ENCODE measurements around the gene UACA.
"Not testable (repeated sequence)": the region's sequence is repeated elsewhere in the genome, so short reads cannot be mapped to it uniquely, and the experiment has no call there.

Gene UACA

DNA sequence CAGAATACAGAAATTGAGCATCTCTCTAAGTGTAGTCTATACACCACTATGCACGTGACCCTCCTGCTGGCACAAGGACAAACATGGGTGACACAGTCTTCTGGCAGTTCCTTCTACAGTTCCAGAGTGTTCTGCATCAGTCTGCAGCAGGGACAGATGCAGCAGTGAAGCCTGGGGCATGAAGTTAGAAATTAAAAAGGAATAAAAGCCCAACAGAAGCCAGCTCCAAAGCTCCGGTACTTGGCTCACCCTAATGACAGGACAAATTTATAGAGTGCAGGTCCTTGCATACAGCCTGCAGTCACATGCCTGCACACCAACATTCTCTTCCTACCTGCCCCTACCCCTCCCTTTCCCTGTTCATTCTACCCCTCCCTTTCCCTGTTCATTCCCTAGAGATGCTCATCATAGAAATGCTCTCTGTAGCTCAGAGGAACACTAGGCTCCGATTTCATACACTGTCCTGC lies 15.0 kb downstream of the UACA start:
- no peak for DNase-seq

DNA sequence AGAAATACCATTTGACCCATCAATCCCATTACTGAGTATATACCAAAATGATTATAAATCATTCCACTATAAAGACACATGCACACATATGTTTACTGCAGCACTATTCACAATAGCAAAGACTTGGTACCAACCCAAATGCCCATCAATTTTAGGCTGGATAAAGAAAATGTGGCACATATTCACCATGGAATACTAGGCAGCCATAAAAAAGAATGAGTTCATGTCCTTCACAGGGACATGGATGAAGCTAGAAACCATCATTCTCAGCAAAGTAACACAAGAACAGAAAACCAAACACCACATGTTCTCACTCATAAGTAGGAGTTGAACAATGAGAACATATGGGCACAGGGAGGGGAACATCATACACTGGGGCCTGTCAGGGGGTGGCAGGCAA lies 16.8 kb downstream of the UACA start:
- not testable (repeated sequence) for DNase-seq

DNA sequence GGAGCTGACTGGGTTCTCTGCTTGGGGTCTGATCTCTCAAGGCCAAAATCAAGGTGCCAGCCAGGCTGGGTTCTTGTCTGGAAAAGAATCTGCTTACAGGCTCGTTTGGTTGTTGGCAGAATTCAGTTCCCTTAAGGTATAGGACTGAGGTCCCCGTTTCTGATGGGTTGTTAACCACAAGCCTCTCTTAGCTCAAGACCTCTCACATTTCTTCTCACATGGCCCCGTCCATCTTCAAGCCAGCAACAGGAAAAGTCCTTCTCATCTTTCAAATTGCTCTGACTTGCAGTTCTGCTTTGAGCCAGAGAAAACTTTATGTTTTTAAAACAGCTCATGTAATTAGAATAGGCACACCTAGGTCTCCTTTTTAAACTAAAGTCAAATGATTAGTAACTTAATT lies 20.4 kb downstream of the UACA start:
- no peak for DNase-seq

DNA sequence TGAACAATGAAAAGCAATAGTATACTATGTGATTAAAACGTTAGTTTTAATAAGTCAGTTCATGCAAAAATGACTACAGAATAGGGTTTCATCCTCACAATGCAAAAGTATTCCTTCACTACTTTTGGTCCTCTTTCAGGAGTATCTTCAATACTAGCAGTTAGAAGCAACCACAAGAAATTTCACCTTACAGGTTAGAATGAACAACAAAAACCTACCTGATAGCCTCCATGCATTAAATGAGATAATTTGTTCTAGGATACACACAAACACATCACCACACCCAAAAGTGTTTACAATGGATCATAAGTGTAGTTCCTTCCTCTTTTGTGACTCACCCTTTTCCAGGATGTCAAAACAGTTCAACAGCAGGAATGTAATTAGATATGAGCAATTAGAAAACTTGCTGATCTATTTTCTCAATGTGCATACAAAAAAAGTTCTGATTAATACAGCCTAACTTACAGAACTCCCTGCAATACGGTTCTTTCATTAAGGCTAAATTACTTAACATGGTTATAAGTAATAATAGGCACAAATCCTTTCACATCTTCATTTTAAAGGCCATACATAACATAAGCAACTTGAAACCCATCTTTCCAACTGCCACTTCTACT lies 21.6 kb downstream of the UACA start:
- no peak for DNase-seq

DNA sequence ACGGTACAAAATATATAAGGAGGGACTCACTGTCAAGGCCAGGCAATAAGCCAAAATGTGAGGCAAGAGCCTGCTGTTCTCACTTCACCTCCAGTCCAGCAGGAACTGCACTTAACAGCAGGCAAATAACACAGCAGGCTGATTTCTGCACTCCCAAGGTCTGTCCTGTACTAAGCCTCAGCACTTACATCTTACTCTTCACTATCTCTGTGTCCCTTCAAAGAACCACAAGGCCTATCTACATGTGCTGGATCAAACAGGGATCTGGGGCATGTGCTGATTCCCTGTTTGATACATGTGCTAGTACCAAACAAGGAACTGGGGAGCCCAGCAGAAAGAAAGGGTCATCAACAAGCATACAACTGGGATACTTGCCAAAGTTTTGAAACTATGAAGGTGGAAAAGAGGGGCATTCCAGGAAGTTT lies 22.2 kb downstream of the UACA start:
- DNase-seq = no peak

DNA sequence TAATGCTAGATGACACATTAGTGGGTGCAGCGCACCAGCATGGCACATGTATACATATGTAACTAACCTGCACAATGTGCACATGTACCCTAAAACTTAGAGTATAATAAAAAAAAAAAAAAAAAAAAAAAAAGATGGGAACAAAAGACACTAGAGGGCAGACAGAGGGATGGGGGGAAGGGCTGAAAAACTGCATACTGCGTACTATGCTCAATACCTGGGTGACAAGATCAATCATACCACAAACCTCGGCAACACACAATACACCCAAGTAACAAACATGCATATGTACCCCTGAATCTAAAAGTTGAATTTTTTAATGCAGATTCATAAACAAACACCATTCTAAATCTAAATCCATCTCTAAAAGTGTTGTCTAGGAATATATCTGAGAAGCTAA lies 28.3 kb downstream of the UACA start:
- not testable (repeated sequence) for DNase-seq

DNA sequence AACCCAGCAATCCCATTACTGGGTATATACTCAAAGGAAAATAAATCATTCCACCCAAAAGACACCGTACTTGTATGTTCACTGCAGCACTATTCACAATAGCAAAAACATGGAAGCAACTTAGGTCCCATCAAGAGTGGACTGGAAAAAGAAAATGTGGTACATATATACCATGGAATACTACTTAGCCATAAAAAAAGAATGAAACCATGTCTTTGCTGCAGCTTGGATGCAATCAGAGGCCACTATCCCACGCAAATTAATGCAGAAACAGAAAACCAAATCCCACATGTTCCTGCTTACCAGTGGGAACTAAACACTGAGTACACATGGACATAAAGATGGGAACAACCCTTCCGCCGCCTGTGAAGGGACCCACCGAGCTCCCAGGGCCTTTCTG lies 34.2 kb downstream of the UACA start:
- DNase-seq = no peak

DNA sequence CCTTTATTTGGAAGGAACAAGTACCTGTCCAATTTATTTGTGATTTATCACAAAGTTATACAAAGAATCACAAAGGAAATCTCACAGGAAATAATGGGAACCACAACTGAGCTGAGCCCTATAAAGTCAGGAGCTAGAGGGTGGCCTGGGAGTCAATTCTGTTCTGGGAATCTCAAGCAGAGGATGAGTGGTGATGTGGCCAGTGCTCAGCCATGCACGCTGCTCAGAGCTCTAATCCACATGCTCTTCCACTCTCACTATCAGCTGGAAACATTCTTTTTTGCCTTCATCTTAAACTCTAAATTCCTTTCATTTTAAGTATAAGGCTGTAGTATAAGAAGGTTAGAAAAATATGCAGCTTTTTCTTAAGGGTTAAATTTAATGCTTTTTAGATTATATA lies 36.6 kb downstream of the UACA start:
- DNase-seq = no peak

DNA sequence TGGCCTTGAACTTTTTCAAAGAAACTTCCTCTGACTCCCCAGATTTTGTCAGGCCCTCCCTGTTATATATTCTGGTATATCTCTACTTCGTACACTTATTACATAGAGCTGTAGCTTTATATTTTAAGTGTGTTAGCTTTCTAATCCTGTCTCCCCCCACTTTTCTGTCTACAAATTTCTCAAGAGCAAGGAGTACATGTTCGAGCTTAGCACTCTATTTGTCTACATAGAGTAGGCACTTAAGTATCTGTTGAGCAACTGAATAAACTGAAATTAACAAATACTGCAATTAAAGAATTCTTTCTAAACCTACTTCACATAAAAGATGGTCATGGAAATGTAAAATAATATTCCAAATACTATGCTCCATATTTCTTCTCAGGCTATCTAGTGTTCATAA lies 39.4 kb downstream of the UACA start:
- no peak for DNase-seq

DNA sequence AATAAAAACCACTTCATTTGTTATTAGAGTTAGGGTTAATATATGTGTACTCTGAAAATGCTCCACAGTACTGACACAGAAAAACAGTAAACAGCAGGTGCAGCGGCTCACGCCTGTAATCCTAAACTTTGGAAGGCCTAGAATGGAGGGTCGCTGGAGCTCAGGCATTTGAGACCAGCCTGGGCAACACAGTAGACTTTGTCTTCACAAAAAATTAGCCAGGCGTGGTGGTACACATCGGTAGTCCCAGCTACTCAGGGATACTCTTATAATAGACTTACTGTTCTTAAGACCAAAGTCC lies 40.3 kb downstream of the UACA start:
- no peak for DNase-seq

DNA sequence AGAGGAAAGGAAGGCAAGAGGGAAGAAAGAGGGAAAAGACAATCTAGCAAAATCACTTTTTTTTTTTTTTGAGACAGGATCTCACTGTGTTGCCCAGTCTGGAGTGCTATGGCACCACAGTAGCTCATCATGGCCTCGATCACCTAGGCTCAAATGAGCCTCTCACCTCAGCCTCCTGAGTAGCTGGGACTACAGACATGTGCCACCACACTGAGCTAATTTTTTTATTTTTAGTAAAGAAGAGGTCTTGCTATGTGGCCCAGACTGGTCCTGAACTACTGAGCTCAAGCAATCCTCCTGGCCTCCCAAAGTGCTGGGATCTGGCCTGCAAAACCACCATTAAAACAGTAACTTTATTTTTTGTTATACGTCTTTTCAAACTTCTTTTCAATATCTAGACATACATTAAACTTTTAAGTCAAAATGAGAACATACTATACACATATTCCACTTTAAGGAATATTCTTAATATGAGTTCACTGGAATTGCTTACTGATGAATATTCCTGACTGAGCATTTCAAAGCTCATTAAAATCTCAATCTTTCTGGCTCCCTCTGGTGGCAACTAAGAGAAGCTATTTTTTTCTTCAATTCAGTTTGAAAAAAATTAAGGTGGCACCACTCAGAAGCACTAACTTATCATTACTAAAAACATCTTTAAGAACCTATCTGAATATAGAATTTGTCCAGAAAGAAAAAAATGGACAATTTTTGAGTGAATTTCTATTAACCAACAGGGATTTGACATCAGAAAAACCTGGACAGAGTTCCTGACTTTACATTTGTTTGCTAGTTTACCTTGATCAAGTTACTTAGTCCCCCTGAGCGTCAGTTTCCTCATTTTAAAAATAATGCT lies 40.9 kb downstream of the UACA start:
- peak; percentile 31 for DNase-seq

DNA sequence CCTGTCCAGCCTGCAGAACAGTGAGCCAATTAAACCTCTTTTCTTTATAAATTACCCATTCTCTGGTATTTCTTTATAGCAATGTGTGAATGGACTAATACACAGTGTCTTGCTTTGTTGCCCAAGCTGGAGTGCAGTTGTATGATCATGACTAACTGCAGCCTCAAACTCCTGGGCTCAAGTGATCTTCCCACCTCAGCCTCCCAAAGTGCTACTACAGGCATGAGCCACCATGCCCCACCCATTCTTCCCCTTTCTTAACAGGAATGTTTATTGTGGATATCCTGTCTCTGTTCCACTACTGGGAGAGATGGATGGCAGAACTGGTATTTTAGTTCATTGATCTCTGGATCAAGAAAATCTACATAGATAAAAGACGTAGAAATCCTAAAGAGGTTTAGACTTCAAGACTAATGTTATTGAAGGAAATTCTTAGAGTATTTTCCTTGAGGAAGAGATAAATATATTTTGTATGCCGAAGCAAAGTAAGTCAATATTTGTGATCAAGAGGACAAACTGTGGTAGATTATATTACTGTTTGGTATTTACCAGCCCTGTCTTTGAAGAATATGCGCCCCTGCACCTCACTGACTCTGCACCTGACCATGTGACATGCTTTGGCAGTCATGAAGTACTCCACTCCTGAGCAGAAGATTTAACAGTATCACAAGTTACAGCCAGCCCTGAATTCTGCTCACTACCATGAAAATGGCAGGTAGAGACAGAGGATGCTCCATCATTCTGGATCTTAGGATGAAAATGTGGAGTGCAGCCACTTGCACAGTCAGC lies 42.9 kb downstream of the UACA start:
- no peak for DNase-seq

DNA sequence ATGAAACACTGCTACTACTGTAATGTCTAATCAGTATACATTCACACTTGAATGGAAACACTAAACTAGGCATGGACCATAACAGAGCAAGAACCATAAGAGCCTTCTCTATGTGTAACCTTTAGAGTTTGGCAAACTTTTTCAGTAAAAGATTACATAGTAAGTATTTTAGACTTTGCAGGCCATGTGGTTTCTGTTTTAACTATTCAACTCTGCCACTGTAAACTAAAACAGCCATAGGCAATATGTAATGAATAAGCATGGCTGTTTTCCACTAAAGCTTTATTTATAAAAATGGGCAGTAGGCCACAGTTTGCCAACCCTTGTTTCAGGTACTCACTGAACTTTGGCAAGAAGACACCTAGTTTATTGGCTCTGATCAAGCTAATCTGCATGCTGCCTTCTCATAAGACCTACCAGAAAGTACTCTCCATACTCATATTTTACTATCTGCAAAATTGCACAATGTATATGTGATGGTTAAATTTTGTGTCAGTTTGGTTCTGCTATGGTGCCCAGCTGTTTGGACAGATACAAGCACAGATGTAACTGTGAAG lies 46.0 kb downstream of the UACA start:
- DNase-seq = no peak

DNA sequence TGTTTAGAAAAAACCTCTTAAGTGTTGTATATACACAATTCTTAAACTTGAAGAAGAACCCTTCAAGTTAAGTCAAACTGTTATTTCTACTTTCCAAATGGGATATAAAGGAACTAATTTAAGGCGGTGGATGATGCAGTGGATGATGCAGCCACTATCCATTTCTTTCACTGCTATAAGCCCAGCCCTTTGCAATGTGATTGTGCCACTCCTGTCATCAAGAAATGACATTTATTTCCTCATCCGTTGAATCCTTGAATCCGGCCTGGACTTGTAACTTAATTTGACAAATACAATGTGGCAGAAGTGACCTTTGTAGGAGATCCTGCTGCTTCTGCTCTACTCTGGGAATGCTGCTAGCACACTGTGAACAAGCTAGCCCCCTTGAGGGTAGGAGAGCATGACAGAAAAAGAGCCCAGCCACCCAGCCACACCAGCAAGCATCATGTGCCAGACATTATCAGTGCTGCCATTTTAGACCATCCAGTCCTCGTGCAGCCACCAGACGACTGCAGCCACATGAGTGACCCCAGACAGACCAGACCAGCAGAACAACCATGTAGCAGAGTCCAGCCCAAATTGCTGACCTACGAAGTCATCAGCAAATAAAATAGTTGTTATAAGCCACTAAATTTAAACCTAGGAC lies 47.4 kb downstream of the UACA start:
- DNase-seq = peak; percentile 54

DNA sequence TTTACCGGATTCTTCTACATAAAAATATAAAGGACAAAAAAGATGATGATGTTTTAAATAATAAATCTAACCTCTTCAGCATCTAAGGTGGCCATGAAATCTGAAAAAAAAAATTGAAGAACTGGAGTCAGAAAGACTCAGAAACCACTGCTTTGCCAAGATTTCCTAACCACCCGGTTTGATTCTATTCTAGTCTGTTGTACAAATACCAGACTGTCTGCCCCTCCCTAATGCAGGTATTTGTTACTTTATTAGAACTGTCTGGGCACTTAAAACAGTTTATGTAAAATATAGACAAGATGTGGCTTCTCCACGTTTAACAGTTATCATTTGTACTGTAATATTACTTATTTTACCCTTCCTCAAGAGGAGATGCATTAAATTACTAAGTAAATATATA lies 48.8 kb downstream of the UACA start:
- DNase-seq = no peak

DNA sequence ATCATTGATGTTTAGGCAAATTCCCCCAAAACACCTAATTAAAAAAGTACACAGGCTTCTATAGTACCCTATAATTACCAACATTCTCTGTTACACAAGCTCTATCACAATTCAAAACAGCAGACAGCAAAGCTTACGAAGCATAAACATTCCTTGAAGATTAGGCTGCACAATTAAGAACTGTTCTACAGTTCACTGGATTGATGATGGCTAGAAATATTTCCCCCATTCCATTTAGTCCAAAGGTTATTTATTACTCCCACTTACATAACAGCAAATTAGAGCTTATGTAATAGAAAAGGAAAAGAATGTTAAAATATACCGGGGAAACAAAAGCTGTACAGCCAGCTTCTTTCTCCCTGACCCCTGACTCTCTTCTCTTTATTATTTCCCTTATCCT lies 49.3 kb downstream of the UACA start:
- DNase-seq = peak; percentile 33

DNA sequence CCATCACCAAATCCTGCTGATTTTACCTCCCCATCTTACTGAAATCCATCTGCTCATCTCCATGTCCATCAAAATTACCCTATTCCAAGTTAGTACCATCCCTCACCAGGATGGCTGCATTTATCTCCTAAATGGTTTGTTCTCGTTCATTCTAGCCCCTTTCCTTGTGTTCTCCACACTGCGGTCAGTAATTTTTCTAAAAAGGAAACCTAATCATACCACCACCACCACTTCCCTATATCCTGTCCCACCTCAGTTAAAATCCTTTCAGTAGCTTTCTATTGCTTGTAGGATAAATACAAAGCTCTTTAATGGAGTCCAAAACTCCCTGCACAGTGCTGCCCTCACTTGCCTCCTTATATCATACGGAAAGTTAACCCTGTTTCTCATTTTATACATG lies 51.1 kb downstream of the UACA start:
- no peak for DNase-seq

DNA sequence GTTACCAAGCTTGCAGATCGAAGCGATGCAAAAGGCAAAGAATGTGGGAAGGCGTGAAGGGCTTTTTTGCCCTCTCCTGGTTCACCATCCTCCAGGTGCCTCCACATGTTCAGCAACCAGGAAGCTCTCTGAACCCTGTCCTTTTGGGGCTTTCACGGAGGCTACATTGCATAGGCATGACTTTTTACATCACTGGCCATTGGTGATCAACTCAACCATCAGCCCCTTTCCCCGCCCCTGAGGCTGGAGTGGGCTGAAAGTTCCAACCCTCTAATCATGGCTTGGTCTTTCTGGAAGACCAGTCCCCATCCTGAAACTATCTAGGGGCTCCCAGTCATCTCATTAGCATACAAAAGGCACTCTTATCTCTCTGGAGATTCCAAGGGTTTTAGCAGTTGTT lies 52.6 kb downstream of the UACA start:
- no peak for DNase-seq

DNA sequence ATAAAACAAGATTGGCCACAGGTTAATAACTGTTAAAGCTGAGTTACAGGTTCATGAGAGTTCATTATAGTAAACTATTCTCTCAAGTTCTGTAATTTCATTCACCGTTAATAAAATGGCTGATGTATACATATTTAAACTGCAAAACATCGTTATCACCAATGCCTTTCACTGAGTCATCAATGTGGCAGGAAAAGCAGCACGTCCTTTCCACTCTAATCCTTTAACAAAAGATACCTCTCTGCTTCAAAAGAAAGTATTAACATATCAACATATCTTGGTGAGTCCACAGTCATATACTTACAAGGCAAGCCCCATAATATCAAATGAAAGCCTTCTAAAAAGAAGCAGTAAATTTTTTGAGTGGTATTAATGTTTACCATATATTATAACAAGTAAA lies 54.5 kb downstream of the UACA start:
- DNase-seq = no peak

DNA sequence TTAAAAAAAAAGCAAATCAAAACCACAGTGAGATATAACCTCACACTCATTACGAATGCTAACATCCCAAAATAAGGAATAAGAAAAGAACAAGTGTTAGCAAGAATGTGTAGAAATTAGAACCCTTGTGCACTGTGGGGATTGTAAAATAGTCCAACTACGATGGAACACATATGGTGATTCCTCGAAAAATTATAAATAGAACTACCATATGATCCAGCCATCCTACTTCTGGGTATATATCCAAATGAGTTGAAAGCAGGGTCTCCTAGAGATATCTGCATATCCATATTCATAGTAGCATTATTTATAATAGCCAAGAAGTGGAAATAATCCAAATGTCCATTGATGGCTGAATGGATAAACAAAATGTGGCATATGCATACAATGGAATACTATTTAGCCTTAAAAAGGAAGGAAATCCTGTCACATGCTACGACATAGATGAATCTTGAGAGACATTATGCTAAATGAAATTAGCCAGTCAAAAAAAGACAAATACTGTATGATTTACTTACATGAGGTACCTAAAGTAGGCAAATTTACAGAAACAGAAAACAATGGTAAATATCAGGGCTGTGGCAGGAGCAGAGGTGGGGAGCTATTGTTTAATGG lies 55.6 kb downstream of the UACA start:
- no peak for DNase-seq

DNA sequence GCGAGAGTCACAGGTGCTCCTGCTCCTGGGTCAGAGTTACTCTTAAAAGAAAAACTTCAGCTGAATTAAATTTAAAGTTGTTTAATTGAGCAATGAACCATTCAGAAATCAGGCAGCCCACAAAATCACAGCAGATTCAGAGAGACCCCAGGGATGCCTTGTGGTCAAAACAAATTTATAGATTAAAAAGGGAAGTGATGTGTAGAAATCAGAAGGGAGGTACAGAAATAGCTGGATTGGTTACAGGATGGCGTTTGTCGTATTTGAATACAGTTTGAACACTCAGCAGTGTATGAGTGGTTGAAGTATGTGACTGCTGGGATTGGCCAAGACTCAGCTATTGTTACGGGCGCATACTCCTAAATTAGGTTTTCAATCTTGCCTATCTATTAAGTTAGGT lies 58.6 kb downstream of the UACA start:
- DNase-seq = no peak

DNA sequence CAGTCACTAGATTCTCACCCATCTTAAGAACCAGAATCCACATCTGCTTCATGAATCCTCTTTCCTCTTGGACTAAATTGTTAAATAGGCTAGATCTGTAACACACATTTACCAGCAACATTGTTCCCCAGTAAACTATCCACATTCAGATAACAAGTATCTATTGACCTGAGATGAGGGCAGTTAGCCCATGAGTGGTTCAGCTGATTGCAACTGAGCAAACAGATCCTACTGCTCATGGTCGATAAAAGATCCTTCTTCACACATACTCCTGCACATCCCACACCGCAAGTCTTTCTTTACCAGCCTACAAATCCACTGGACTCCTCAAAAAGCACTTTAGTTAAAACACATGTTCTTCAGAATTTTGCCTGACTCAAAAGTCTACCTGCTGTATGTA lies 59.2 kb downstream of the UACA start:
- no peak for DNase-seq
